GM18868 (cell line): ENCODE data around the gene ZNF407.

ENCODE experiments used
- ATAC-seq: cut with Tn5 transposase; IDR thresholded peaks from one replicate; pipeline ENCODE4 v1.9.1; 2021; ENCODE audit warnings: mild to moderate bottlenecking, moderate library complexity; ENCODE audit not compliant: unreplicated experiment

The ZNF407 gene

GRCh38 chr18:74994502-74995418, 397.1 kb downstream of the ZNF407 start:
- peak; percentile 70 for ATAC-seq

GRCh38 chr18:74995419-74995736, 397.7 kb downstream of the ZNF407 start:
- no peak for ATAC-seq

GRCh38 chr18:74996055-74996454, 398.4 kb downstream of the ZNF407 start:
- ATAC-seq, result no peak

GRCh38 chr18:74996996-74997395, 399.3 kb downstream of the ZNF407 start:
- ATAC-seq, result no peak

- ATAC-seq, result no peak
Measured at GRCh38 chr18:75000920-75001319, 403.2 kb downstream of the ZNF407 start.

GRCh38 chr18:75003039-75003438, 405.4 kb downstream of the ZNF407 start:
- ATAC-seq, result no peak

GRCh38 chr18:75003764-75004690, 406.4 kb downstream of the ZNF407 start:
- ATAC-seq, result no peak

- no peak for ATAC-seq
Measured at GRCh38 chr18:75005626-75006025, 408.0 kb downstream of the ZNF407 start.

GRCh38 chr18:75008186-75008585, 410.5 kb downstream of the ZNF407 start:
- ATAC-seq, result no peak

GRCh38 chr18:75009296-75009695, 411.6 kb downstream of the ZNF407 start:
- ATAC-seq, result no peak

- no peak for ATAC-seq
Measured at GRCh38 chr18:75009878-75010277, 412.2 kb downstream of the ZNF407 start.

- ATAC-seq, result no peak
Measured at GRCh38 chr18:75010278-75010677, 412.6 kb downstream of the ZNF407 start.

GRCh38 chr18:75010689-75011088, 413.0 kb downstream of the ZNF407 start:
- ATAC-seq, result no peak

GRCh38 chr18:75016025-75016717, 418.5 kb downstream of the ZNF407 start:
- ATAC-seq, result peak; percentile 90

GRCh38 chr18:75023473-75023872, 425.8 kb downstream of the ZNF407 start:
- ATAC-seq, result peak; percentile 62

- ATAC-seq, result no peak
Measured at GRCh38 chr18:75024871-75025270, 427.2 kb downstream of the ZNF407 start.

- ATAC-seq, result no peak
Measured at GRCh38 chr18:75025573-75025972, 427.9 kb downstream of the ZNF407 start.

- no peak for ATAC-seq
Measured at GRCh38 chr18:75029481-75029880, 431.8 kb downstream of the ZNF407 start.

GRCh38 chr18:75031717-75032317, 434.1 kb downstream of the ZNF407 start:
- no peak for ATAC-seq

GRCh38 chr18:75033516-75033915, 435.8 kb downstream of the ZNF407 start:
- no peak for ATAC-seq

GRCh38 chr18:75034937-75035336, 437.3 kb downstream of the ZNF407 start:
- no peak for ATAC-seq
